Glutamatergic neuron (in vitro differentiated cells): ENCODE measurements around the gene SULT1E1. TPM values are rescaled to one million over a fixed set of nuclear protein-coding genes. Genes with fewer than 3 reads are reported as not detected.
"Not testable (repeated sequence)": the region's sequence is repeated elsewhere in the genome, so short reads cannot be mapped to it uniquely, and the experiment has no call there.

Experiments
- DNase-seq: peaks from one replicate; pipeline ENCODE4 v3.0.0; 2022
- H3K27ac Mint-ChIP-seq: one replicate; pipeline ENCODE4 v1.8.0; 2020; ENCODE audit warnings: mild to moderate bottlenecking, mixed read lengths, inconsistent platforms; ENCODE audit not compliant: unreplicated experiment
- H3K27me3 Mint-ChIP-seq: one replicate; pipeline ENCODE4 v1.8.0; 2020; ENCODE audit warnings: mild to moderate bottlenecking, moderate library complexity, mixed read lengths, inconsistent platforms; ENCODE audit not compliant: unreplicated experiment
- H3K36me3 Mint-ChIP-seq: one replicate; pipeline ENCODE4 v1.8.0; 2020; ENCODE audit warnings: mild to moderate bottlenecking, mixed read lengths, inconsistent platforms; ENCODE audit not compliant: unreplicated experiment
- H3K4me1 Mint-ChIP-seq: one replicate; pipeline ENCODE4 v1.8.0; 2020; ENCODE audit warnings: mild to moderate bottlenecking, low read depth, mixed read lengths, inconsistent platforms; ENCODE audit not compliant: unreplicated experiment
- H3K4me3 Mint-ChIP-seq: one replicate; pipeline ENCODE4 v1.8.0; 2020; ENCODE audit warnings: mild to moderate bottlenecking, mixed read lengths, inconsistent platforms; ENCODE audit not compliant: unreplicated experiment
- H3K9me3 Mint-ChIP-seq: one replicate; pipeline ENCODE4 v1.8.0; 2020; ENCODE audit warnings: mild to moderate bottlenecking, moderate library complexity, mixed read lengths, inconsistent platforms; ENCODE audit not compliant: unreplicated experiment
- total RNA-seq: library from RNA; stranded (reverse); fragmentation: NEBNext Ultra II Directional; extraction: Animal tissue kit (Norgen Biotek cat#: 25700); gene quantifications from one replicate; pipeline ENCODE4 v1.2.1, GENCODE V29; 2021; ENCODE audit not compliant: unreplicated experiment
- TF ChIP-seq, protein P1 (sequence below): fragments of 200-600 bp; sonication (generic); IDR thresholded peaks from one replicate; pipeline ENCODE4 v1.5.0; 2021; ENCODE audit not compliant: partially characterized antibody, unreplicated experiment

Gene SULT1E1
- total RNA-seq, 1 donor from 2014 or later: not detected

- Mint-ChIP-seq H3K27ac (no peak overlapping the region), H3K9me3 (no peaks in the 10 kb centered on the region), H3K4me1 (no peaks in the 10 kb centered on the region), H3K27me3 (no peaks in the 10 kb centered on the region), H3K4me3 (no peak overlapping the region), H3K36me3 (no peaks in the 10 kb centered on the region)
- TF ChIP-seq, protein P1, sequence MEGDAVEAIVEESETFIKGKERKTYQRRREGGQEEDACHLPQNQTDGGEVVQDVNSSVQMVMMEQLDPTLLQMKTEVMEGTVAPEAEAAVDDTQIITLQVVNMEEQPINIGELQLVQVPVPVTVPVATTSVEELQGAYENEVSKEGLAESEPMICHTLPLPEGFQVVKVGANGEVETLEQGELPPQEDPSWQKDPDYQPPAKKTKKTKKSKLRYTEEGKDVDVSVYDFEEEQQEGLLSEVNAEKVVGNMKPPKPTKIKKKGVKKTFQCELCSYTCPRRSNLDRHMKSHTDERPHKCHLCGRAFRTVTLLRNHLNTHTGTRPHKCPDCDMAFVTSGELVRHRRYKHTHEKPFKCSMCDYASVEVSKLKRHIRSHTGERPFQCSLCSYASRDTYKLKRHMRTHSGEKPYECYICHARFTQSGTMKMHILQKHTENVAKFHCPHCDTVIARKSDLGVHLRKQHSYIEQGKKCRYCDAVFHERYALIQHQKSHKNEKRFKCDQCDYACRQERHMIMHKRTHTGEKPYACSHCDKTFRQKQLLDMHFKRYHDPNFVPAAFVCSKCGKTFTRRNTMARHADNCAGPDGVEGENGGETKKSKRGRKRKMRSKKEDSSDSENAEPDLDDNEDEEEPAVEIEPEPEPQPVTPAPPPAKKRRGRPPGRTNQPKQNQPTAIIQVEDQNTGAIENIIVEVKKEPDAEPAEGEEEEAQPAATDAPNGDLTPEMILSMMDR: no peak
- DNase-seq: no peak
These were observed 28.7 kb downstream of the SULT1E1 start for GRCh38 chr4:69831270-69831627.

DNA sequence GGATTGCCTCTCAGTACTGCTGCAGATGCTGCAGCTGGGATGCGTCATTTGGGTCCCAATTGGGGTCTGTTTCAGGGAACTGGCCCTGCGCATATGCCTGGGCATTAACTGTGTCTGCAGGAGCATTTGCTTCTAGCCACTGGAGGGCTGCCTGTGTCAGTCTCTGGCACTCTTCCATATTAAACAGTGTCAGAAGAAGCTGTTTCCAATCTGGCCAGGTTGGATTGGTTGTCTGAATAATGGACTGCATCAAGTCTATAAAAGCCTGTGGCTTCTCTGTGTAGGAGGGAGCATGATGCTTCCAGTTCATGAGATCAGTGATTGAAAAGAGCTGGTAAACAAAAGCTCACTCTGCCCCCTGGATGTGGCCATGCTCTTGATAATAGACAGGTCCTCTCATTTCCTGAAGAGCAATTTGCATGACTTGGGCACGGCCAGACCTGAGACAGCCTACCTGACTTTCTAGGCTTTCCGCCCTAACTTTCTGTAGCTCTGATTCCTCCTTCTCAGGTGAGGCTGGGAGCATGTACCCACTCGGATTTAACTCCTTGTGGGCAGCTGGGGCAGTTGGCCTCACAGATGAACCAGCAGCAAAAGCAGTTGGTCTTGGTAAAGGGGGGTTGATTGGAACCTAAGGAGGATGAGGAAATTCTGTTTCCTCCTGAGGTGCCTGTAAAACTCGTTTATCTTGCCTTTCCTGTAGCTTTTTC, 29.2 kb downstream of the SULT1E1 start:
- Mint-ChIP-seq H3K9me3 (no peaks in the 10 kb centered on the region), H3K4me3 (no peak overlapping the region), H3K27me3 (no peaks in the 10 kb centered on the region), H3K4me1 (no peaks in the 10 kb centered on the region), H3K27ac (no peak overlapping the region), H3K36me3 (no peaks in the 10 kb centered on the region)
- TF ChIP-seq, protein P1: no peak
- DNase-seq: no peak

DNA sequence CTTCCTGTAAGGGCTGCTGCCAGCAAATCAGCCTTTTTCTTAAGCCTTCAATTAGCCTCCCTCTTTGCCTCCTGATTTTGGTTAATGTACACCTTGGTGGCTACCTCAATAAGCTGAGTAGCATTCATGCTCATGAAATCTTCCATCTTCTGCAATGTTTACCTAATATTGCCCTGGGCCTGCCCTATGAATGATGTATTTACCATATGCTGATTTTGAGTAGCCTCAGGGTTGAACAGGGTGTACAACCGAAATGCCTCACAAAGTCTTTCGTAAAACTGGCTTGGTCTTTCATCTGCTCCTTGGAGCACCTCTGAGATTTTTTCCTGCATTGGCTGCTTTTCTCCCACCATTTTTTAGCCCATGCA, 29.8 kb downstream of the SULT1E1 start:
- Mint-ChIP-seq H3K27me3 (no peaks in the 10 kb centered on the region), H3K4me3 (no peak overlapping the region), H3K9me3 (no peaks in the 10 kb centered on the region), H3K36me3 (no peaks in the 10 kb centered on the region), H3K4me1 (no peaks in the 10 kb centered on the region), H3K27ac (no peak overlapping the region)
- TF ChIP-seq, protein P1: no peak
- DNase-seq: no peak

- no peaks in the 10 kb centered on the region for H3K9me3 Mint-ChIP-seq
- no peak overlapping the region for H3K4me3 Mint-ChIP-seq
- H3K27me3 Mint-ChIP-seq: no peaks in the 10 kb centered on the region
- DNase-seq: no peak
- TF ChIP-seq, protein P1: no peak
- H3K36me3 Mint-ChIP-seq: no peaks in the 10 kb centered on the region
- no peaks in the 10 kb centered on the region for H3K4me1 Mint-ChIP-seq
- H3K27ac Mint-ChIP-seq: no peak overlapping the region
These were observed 30.3 kb downstream of the SULT1E1 start for GRCh38 chr4:69829678-69830077.

DNA sequence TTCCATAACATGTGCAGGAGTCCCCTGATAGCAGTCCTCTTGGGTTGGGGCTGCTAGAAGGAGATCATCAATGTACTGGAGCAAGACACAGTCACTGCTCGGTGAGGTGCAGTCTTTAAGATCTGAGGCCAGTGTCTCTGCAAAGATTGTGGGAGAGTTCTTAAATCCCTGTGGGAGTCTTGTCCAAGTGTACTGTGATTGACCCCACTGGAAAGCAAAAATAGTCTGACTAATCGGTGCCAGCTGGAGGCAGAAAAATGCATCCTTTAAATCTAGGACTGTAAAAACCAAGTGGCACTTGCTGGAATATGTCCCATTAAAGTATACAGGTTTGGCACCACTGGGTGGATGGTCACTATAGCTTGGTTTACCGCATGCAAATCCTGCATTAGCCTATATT, 31.1 kb downstream of the SULT1E1 start:
- no peak for DNase-seq
- Mint-ChIP-seq H3K27me3 (no peaks in the 10 kb centered on the region), H3K9me3 (no peaks in the 10 kb centered on the region), H3K36me3 (no peaks in the 10 kb centered on the region), H3K4me1 (no peaks in the 10 kb centered on the region), H3K27ac (no peak overlapping the region), H3K4me3 (no peak overlapping the region)
- TF ChIP-seq, protein P1: no peak

DNA sequence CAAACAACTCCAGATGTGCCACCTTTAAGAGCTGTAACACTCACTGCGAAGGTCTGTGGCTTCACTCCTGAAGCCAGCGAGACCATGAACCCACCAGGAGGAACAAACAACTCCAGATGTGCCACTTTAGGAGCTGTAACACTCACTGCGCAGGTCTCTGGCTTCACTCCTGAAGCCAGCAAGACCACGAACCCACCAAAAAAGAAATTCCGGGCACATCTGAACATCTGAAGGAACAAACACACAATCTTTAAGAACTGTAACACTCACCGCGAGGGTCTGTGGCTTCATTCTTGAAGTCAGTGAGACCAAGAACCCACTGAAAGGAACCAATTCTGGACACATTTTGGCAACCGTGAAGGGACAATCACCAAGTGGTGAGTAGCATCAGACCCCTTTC, 34.9 kb downstream of the SULT1E1 start:
- H3K4me1 Mint-ChIP-seq, DNase-seq, H3K36me3 Mint-ChIP-seq, H3K4me3 Mint-ChIP-seq, H3K27me3 Mint-ChIP-seq, H3K9me3 Mint-ChIP-seq, H3K27ac Mint-ChIP-seq: not testable (repeated sequence)
